Astrocyte (in vitro differentiated cells and primary cell): ENCODE measurements around the gene CCDC196.

Source experiments
- CTCF ChIP-seq: IDR thresholded peaks from 2 replicates; pipeline ENCODE4 v1.5.1; 2011; ENCODE audit warnings: low read depth, mild to moderate bottlenecking, inconsistent platforms, low read length, moderate library complexity; ENCODE audit not compliant: insufficient read depth
- EZH2 ChIP-seq: IDR thresholded peaks from 2 replicates; pipeline ENCODE4 v1.6.1; 2012; ENCODE audit warnings: mild to moderate bottlenecking, low read length, inconsistent platforms; ENCODE audit not compliant: insufficient read depth

- TF ChIP-seq CTCF (no peak), EZH2 (no peak)
These were observed 21.8 kb downstream of the CCDC196 start, which contains the start of gene GPHN for GRCh38 chr14:66507722-66508546.
